GM12878 (cell line): ENCODE results near the gene PAM16. TPM values are rescaled to one million over a fixed set of nuclear protein-coding genes. Genes with fewer than 3 reads are reported as not detected.

ENCODE experiments used
- ATAC-seq: fragments of 200-7000 bp; cut with Tn5 transposase; 3 replicates; pipeline ENCODE4 v1.9.1; 2020; ENCODE audit warnings: mild to moderate bottlenecking, moderate library complexity
- BruUV-seq: library from RNA; stranded (reverse); fragments of 400-500 nt; replicated peaks from 2 replicates; lab custom pipeline; 2021; lab: Mats Ljungman, UMichigan
- CTCF ChIA-PET: fragments of 300-600 bp; sonication (Branson Sonifier 250); formaldehyde crosslinking; extraction: SDS; loops from one replicate; lab custom pipeline; 2021; ENCODE audit warnings: inconsistent platforms; lab: Yijun Ruan, JAX
- POLR2A ChIA-PET: fragments of 350-600 bp; formaldehyde crosslinking; extraction: SDS; loops from one replicate; lab custom pipeline; 2021; ENCODE audit warnings: inconsistent platforms; lab: Charles Lee
- RAD21 ChIA-PET: fragments of 300-600 bp; sonication (Branson Sonifier 250); formaldehyde crosslinking; loops from one replicate; lab custom pipeline; 2023; ENCODE audit warnings: antibody characterized with exemption; ENCODE audit not compliant: unreplicated experiment; lab: Charles Lee
- SMC1A ChIA-PET: fragments of 300-600 bp; sonication (Branson Sonifier 250); formaldehyde crosslinking; loops from one replicate; lab custom pipeline; 2023; ENCODE audit not compliant: unreplicated experiment, uncharacterized antibody; lab: Charles Lee
- DNase-seq: peaks from one replicate; pipeline ENCODE4 v3.0.0-alpha.2; 2011; ENCODE audit warnings: low read depth, low spot score
- FAIRE-seq: peaks from 3 replicates; lab custom pipeline; 2011; peaks lifted over from hg19 to GRCh38; lab: Jason Lieb, UNC
- H2AFZ ChIP-seq: 2 replicates; pipeline ENCODE4 v1.6.0; 2011; ENCODE audit warnings: low read depth, low read length, control low read depth; ENCODE audit not compliant: control insufficient read depth
- H3K27ac ChIP-seq: 2 replicates; pipeline ENCODE4 v1.5.1; 2011; ENCODE audit warnings: control low read depth; ENCODE audit not compliant: control insufficient read depth, insufficient read depth
- H3K27me3 ChIP-seq, 2 experiments: replicated peaks in 1 of 2; 2 replicates each; pipeline versions ENCODE4 v1.6.0 to v1.6.1; 2011; ENCODE audit warnings: low read length in 1 of 2; ENCODE audit not compliant: control insufficient read depth in 2 of 2, insufficient read depth in 2 of 2
- H3K36me3 ChIP-seq, 2 experiments: 2 replicates each; pipeline ENCODE4 v1.5.1; 2011; ENCODE audit warnings: low read length in 1 of 2; ENCODE audit not compliant: control insufficient read depth in 2 of 2, insufficient read depth in 2 of 2
- H3K4me1 ChIP-seq: 2 replicates; pipeline ENCODE4 v1.6.1; 2011; ENCODE audit warnings: mild to moderate bottlenecking, low read length, moderate library complexity, mixed read lengths; ENCODE audit not compliant: control insufficient read depth, insufficient read depth
- H3K4me2 ChIP-seq: 2 replicates; pipeline ENCODE4 v1.6.0; 2011; ENCODE audit warnings: control low read depth; ENCODE audit not compliant: control insufficient read depth, insufficient read depth
- H3K4me3 ChIP-seq: fragments of 200-600 bp; sonication (generic); 2 replicates; pipeline ENCODE4 v1.5.1; 2016
- H3K79me2 ChIP-seq: 2 replicates; pipeline ENCODE4 v1.6.0; 2011; ENCODE audit warnings: low read length; ENCODE audit not compliant: control insufficient read depth, insufficient read depth
- H3K9ac ChIP-seq: 2 replicates; pipeline ENCODE4 v1.8.0; 2011; ENCODE audit warnings: low read length, control low read depth, mixed read lengths; ENCODE audit not compliant: control insufficient read depth, insufficient read depth
- H3K9me3 ChIP-seq: replicated peaks from 3 replicates; pipeline ENCODE4 v1.5.1; 2011; ENCODE audit warnings: mild to moderate bottlenecking, low read length; ENCODE audit not compliant: control insufficient read depth, insufficient read depth
- H4K20me1 ChIP-seq: 2 replicates; pipeline ENCODE4 v1.6.0; 2011; ENCODE audit not compliant: control insufficient read depth, insufficient read depth
- CHD4 ChIP-seq: fragments of 200-600 bp; sonication (generic); IDR thresholded peaks from 2 replicates; pipeline ENCODE4 v1.6.1; 2016; ENCODE audit warnings: mild to moderate bottlenecking
- ESRRA ChIP-seq: IDR thresholded peaks from 2 replicates; pipeline ENCODE4 v1.6.1; 2012; ENCODE audit warnings: mild to moderate bottlenecking, low read length, improper control_type of control experiment
- LARP7 ChIP-seq: fragments of 450-650 bp; IDR thresholded peaks from 2 replicates; pipeline ENCODE4 v1.6.1; 2017; ENCODE audit warnings: mild to moderate bottlenecking
- NRF1 ChIP-seq: conservative IDR thresholded peaks from 2 replicates; pipeline ENCODE4 v1.6.1; 2011; ENCODE audit warnings: mild to moderate bottlenecking, low read depth, low read length, improper control_type of control experiment
- TCF12 ChIP-seq: IDR thresholded peaks from 2 replicates; pipeline ENCODE4 v1.6.1; 2011; ENCODE audit warnings: low read depth, mild to moderate bottlenecking, low read length
- ZNF217 ChIP-seq: fragments of 450-650 bp; IDR thresholded peaks from 2 replicates; pipeline ENCODE4 v1.6.1; 2017; ENCODE audit warnings: antibody characterized with exemption, mild to moderate bottlenecking
- WGBS: methylation state at CpG from one replicate; pipeline ENCODE4 v1.1.6; 2016; ENCODE audit warnings: low lambda C conversion rate; ENCODE audit not compliant: insufficient replicate concordance, insufficient coverage; ENCODE audit errors: missing lambda C conversion rate; 5-methylcytosine and 5-hydroxymethylcytosine counted together
- in situ Hi-C: fragments of 300-500 bp; cut with MboI; formaldehyde crosslinking; loops from 9 replicates; pipeline ENCODE4 v1.14.3; 2018; ENCODE audit warnings: mixed read lengths
- intact Hi-C: fragments of 100-400 bp; cut with micrococcal nuclease; formaldehyde crosslinking; loops from one replicate; pipeline ENCODE4 v1.14.2; 2022; ENCODE audit not compliant: unreplicated experiment
- polyA plus RNA-seq, 11 experiments: library from polyadenylated mRNA; depleted of rRNA in 4 of 11; unstranded in 6 of 11; stranded (reverse) in 5 of 11; fragments of >200 nt; fragmentation: Nextera tagmentation in 4 of 11; fragmentation: Illumina TruSeq in 1 of 11; extraction: Ambion mirVana in 4 of 11; extraction: Trizol in 1 of 11; gene quantifications; 1 replicate in 1 of 11; 2 replicates in 10 of 11; pipeline versions ENCODE4 v1.2.1 to v1.2.3, GENCODE V29; 2011 to 2016; ENCODE audit warnings: inconsistent platforms in 2 of 11, missing spikeins in 2 of 11, low read depth in 1 of 11
- total RNA-seq, 4 experiments: library from RNA; depleted of rRNA in 3 of 4; stranded (reverse); fragments of >200 nt in 3 of 4; fragmentation: Illumina TruSeq in 1 of 4; extraction: Trizol in 1 of 4; gene quantifications; 2 replicates each; pipeline versions ENCODE4 v1.2.1 to v1.2.3, GENCODE V29; 2013 to 2021
- TF ChIP-seq, protein P1 (sequence below): IDR thresholded peaks from 2 replicates; pipeline ENCODE4 v1.6.1; 2012; ENCODE audit warnings: low read depth, low read length, improper control_type of control experiment
- TF ChIP-seq, protein P2 (sequence below): fragments of 450-650 bp; IDR thresholded peaks from 2 replicates; pipeline ENCODE4 v1.6.1; 2018; ENCODE audit warnings: mild to moderate bottlenecking, low read depth, moderate library complexity; ENCODE audit not compliant: partially characterized antibody
- TF ChIP-seq, protein P3 (sequence below): IDR thresholded peaks from 2 replicates; pipeline ENCODE4 v1.6.1; 2011; ENCODE audit warnings: low read depth, mild to moderate bottlenecking, low read length, moderate library complexity, borderline replicate concordance; ENCODE audit errors: extremely low read depth
- TF ChIP-seq, protein P4 (sequence below): fragments of 150-350 bp; IDR thresholded peaks from 2 replicates; pipeline ENCODE4 v1.6.1; 2016; ENCODE audit warnings: low read depth, low read length
- TF ChIP-seq, protein P5 (sequence below): fragments of 450-650 bp; formaldehyde crosslinking; IDR thresholded peaks from 2 replicates; pipeline ENCODE4 v1.4.0; 2020; ENCODE audit warnings: mild to moderate bottlenecking, moderate library complexity

The PAM16 gene
- total and polyA plus RNA-seq, 10 of the 15 experiments (the other 5 are each of a cell fraction or from before 2014, with no cell fraction given) = 18.5 to 94.3 (median 51.5) TPM

DNA sequence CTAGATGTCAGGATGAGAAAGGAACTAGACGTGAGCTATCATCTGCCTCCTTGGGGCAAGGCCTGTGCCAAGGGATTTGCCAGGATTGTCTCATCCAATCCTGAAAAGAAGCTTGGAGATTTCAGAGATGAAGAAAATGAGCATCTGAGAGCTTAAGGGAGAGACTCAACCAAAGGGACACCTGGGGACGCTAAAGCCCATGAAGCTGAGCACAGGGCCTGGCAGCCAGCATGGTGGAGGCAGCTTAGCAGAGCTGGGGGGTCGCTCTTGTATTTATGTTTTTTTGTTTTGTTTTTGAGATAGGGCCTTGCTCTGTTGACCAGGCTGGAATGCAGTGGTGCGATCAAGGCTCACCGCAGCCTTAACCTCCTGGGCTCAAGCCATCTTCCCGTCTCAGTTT, 53.6 kb downstream of the PAM16 start:
- Histone ChIP-seq H3K79me2 (no peaks in the 10 kb centered on the region), H3K36me3 (peaks cover 0 to 11% of the 10 kb centered on the region in 2 experiments; a peak in 2 of 4 replicates), H3K9ac (no peak overlapping the region), H3K4me1 (no peaks in the 10 kb centered on the region), H3K9me3 (no peaks in the 10 kb centered on the region), H3K4me2 (no peak overlapping the region), H4K20me1 (no peaks in the 10 kb centered on the region), H2AFZ (no peak overlapping the region), H3K27me3 (no peaks in the 10 kb centered on the region), H3K4me3 (no peak overlapping the region), H3K27ac (no peak overlapping the region)
- DNase-seq = no peak
- intact Hi-C loops = no loop called here
- BruUV-seq = no TSS peak
- in situ Hi-C loops = no loop called here
- FAIRE-seq = no peak
- WGBS = 66% methylated on average over 6 of the region's 6 CpGs
- ChIA-PET CTCF (interaction anchor here (1.2 to 4.3 kb wide), 7 partner anchors 9 to 106 kb away, joined by 3 to 14 read pairs (median 4); no protein-coding TSS in a partner anchor), SMC1A (interaction anchor here (0.9 kb wide), 1 partner anchor 33 kb away, joined by 3 read pairs; no protein-coding TSS in a partner anchor), RAD21 (interaction anchor here (1.0 kb wide), 1 partner anchor 9 kb away, joined by 4 read pairs; no protein-coding TSS in a partner anchor), POLR2A (interaction anchor here (0.6 to 1.3 kb wide), 2 partner anchors 9 to 1180 kb away, joined by 3 to 5 read pairs; no protein-coding TSS in a partner anchor)
- ATAC-seq = no peak
- no peak for TF ChIP-seq NRF1
- TF ChIP-seq, protein P1, sequence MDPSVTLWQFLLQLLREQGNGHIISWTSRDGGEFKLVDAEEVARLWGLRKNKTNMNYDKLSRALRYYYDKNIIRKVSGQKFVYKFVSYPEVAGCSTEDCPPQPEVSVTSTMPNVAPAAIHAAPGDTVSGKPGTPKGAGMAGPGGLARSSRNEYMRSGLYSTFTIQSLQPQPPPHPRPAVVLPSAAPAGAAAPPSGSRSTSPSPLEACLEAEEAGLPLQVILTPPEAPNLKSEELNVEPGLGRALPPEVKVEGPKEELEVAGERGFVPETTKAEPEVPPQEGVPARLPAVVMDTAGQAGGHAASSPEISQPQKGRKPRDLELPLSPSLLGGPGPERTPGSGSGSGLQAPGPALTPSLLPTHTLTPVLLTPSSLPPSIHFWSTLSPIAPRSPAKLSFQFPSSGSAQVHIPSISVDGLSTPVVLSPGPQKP = no peak
- TF ChIP-seq LARP7 = no peak
- no peak for TF ChIP-seq TCF12
- TF ChIP-seq ESRRA = no peak
- TF ChIP-seq, protein P2, sequence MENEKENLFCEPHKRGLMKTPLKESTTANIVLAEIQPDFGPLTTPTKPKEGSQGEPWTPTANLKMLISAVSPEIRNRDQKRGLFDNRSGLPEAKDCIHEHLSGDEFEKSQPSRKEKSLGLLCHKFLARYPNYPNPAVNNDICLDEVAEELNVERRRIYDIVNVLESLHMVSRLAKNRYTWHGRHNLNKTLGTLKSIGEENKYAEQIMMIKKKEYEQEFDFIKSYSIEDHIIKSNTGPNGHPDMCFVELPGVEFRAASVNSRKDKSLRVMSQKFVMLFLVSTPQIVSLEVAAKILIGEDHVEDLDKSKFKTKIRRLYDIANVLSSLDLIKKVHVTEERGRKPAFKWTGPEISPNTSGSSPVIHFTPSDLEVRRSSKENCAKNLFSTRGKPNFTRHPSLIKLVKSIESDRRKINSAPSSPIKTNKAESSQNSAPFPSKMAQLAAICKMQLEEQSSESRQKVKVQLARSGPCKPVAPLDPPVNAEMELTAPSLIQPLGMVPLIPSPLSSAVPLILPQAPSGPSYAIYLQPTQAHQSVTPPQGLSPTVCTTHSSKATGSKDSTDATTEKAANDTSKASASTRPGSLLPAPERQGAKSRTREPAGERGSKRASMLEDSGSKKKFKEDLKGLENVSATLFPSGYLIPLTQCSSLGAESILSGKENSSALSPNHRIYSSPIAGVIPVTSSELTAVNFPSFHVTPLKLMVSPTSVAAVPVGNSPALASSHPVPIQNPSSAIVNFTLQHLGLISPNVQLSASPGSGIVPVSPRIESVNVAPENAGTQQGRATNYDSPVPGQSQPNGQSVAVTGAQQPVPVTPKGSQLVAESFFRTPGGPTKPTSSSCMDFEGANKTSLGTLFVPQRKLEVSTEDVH = no peak
- no peak for TF ChIP-seq ZNF217
- TF ChIP-seq, protein P3, sequence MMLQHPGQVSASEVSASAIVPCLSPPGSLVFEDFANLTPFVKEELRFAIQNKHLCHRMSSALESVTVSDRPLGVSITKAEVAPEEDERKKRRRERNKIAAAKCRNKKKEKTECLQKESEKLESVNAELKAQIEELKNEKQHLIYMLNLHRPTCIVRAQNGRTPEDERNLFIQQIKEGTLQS = no peak
- TF ChIP-seq, protein P4, sequence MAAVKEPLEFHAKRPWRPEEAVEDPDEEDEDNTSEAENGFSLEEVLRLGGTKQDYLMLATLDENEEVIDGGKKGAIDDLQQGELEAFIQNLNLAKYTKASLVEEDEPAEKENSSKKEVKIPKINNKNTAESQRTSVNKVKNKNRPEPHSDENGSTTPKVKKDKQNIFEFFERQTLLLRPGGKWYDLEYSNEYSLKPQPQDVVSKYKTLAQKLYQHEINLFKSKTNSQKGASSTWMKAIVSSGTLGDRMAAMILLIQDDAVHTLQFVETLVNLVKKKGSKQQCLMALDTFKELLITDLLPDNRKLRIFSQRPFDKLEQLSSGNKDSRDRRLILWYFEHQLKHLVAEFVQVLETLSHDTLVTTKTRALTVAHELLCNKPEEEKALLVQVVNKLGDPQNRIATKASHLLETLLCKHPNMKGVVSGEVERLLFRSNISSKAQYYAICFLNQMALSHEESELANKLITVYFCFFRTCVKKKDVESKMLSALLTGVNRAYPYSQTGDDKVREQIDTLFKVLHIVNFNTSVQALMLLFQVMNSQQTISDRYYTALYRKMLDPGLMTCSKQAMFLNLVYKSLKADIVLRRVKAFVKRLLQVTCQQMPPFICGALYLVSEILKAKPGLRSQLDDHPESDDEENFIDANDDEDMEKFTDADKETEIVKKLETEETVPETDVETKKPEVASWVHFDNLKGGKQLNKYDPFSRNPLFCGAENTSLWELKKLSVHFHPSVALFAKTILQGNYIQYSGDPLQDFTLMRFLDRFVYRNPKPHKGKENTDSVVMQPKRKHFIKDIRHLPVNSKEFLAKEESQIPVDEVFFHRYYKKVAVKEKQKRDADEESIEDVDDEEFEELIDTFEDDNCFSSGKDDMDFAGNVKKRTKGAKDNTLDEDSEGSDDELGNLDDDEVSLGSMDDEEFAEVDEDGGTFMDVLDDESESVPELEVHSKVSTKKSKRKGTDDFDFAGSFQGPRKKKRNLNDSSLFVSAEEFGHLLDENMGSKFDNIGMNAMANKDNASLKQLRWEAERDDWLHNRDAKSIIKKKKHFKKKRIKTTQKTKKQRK = no peak
- TF ChIP-seq, protein P5, sequence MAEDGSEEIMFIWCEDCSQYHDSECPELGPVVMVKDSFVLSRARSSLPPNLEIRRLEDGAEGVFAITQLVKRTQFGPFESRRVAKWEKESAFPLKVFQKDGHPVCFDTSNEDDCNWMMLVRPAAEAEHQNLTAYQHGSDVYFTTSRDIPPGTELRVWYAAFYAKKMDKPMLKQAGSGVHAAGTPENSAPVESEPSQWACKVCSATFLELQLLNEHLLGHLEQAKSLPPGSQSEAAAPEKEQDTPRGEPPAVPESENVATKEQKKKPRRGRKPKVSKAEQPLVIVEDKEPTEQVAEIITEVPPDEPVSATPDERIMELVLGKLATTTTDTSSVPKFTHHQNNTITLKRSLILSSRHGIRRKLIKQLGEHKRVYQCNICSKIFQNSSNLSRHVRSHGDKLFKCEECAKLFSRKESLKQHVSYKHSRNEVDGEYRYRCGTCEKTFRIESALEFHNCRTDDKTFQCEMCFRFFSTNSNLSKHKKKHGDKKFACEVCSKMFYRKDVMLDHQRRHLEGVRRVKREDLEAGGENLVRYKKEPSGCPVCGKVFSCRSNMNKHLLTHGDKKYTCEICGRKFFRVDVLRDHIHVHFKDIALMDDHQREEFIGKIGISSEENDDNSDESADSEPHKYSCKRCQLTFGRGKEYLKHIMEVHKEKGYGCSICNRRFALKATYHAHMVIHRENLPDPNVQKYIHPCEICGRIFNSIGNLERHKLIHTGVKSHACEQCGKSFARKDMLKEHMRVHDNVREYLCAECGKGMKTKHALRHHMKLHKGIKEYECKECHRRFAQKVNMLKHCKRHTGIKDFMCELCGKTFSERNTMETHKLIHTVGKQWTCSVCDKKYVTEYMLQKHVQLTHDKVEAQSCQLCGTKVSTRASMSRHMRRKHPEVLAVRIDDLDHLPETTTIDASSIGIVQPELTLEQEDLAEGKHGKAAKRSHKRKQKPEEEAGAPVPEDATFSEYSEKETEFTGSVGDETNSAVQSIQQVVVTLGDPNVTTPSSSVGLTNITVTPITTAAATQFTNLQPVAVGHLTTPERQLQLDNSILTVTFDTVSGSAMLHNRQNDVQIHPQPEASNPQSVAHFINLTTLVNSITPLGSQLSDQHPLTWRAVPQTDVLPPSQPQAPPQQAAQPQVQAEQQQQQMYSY = no peak
- no peak for TF ChIP-seq CHD4
